Endothelial cell of umbilical vein (primary cell): ENCODE data around the gene RHOB. TPM values are rescaled to one million over a fixed set of nuclear protein-coding genes. Genes with fewer than 3 reads are reported as not detected.

Experiments
- BruUV-seq: library from RNA; stranded (reverse); fragments of 400-500 nt; replicated peaks from 2 replicates; lab custom pipeline; 2021; lab: Mats Ljungman, UMichigan
- CTCF ChIA-PET: fragments of 300-600, 350-600 bp; sonication (Branson Sonifier 250); formaldehyde crosslinking; loops from one replicate; lab custom pipeline; 2021; ENCODE audit warnings: antibody characterized with exemption, inconsistent platforms; lab: Charles Lee
- POLR2A ChIA-PET: fragments of 300-600, 350-600 bp; sonication (Branson Sonifier 250); formaldehyde crosslinking; loops from one replicate; lab custom pipeline; 2021; ENCODE audit warnings: antibody characterized with exemption, inconsistent platforms; lab: Charles Lee
- DNase-seq: peaks from one replicate; pipeline ENCODE4 v3.0.0-alpha.2; 2011; ENCODE audit warnings: low read depth, low spot score
- FAIRE-seq: peaks from 2 replicates; lab custom pipeline; 2011; peaks lifted over from hg19 to GRCh38; lab: Jason Lieb, UNC
- H2AFZ ChIP-seq: 2 replicates; pipeline ENCODE4 v1.6.0; 2012; ENCODE audit warnings: low read depth, low read length, control low read depth, inconsistent platforms
- H3K27ac ChIP-seq: 2 replicates; pipeline ENCODE4 v1.5.1; 2011; ENCODE audit warnings: low read depth, mild to moderate bottlenecking, control low read depth, low read length, moderate library complexity; ENCODE audit not compliant: insufficient read depth
- H3K27me3 ChIP-seq, 2 experiments: 2 replicates each; pipeline versions ENCODE4 v1.6.0 to v1.6.1; 2011; ENCODE audit warnings: low read length in 2 of 2, mixed read lengths in 1 of 2; ENCODE audit not compliant: control insufficient read depth in 2 of 2, insufficient read depth in 2 of 2
- H3K36me3 ChIP-seq, 2 experiments: 2 replicates in 1 of 2; 3 replicates in 1 of 2; pipeline ENCODE4 v1.5.1; 2011; ENCODE audit warnings: low read length in 2 of 2, mild to moderate bottlenecking in 1 of 2, moderate library complexity in 1 of 2; ENCODE audit not compliant: control insufficient read depth in 2 of 2, insufficient read depth in 2 of 2; ENCODE audit errors: extremely low read depth in 1 of 2
- H3K4me1 ChIP-seq: 3 replicates; pipeline ENCODE4 v1.5.1; 2011; ENCODE audit warnings: mild to moderate bottlenecking, low read length; ENCODE audit not compliant: control insufficient read depth, insufficient read depth; ENCODE audit errors: extremely low read depth
- H3K4me2 ChIP-seq: 2 replicates; pipeline ENCODE4 v1.6.1; 2011; ENCODE audit warnings: low read length, control low read depth, mixed read lengths; ENCODE audit not compliant: insufficient read depth
- H3K4me3 ChIP-seq, 3 experiments: fragments of 200-600 bp in 1 of 3; sonication (generic), shearing (Covaris generic) in 1 of 3; replicated peaks in 1 of 3; 2 replicates each; pipeline ENCODE4 v1.5.1; 2011 to 2016; ENCODE audit warnings: control low read depth in 3 of 3, low read length in 3 of 3, mild to moderate bottlenecking in 2 of 3, inconsistent platforms in 1 of 3, low read depth in 1 of 3, moderate library complexity in 1 of 3; ENCODE audit not compliant: insufficient read depth in 1 of 3
- H3K79me2 ChIP-seq: 2 replicates; pipeline ENCODE4 v1.6.0; 2012; ENCODE audit warnings: low read length, inconsistent platforms; ENCODE audit not compliant: control insufficient read depth, insufficient read depth
- H3K9ac ChIP-seq: replicated peaks from 2 replicates; pipeline ENCODE3; 2011; ENCODE audit warnings: low read length, control low read depth; ENCODE audit not compliant: insufficient read depth; ENCODE audit errors: extremely low read depth
- H3K9me1 ChIP-seq: replicated peaks from 3 replicates; pipeline ENCODE4 v1.6.0; 2011; ENCODE audit warnings: mild to moderate bottlenecking, low read length; ENCODE audit not compliant: control insufficient read depth, insufficient read depth; ENCODE audit errors: extremely low read depth
- H3K9me3 ChIP-seq: replicated peaks from 2 replicates; pipeline ENCODE4 v1.5.1; 2012; ENCODE audit warnings: low read length, inconsistent platforms; ENCODE audit not compliant: control insufficient read depth, insufficient read depth
- H4K20me1 ChIP-seq: replicated peaks from 2 replicates; pipeline ENCODE3; 2011; ENCODE audit warnings: mild to moderate bottlenecking, low read length; ENCODE audit not compliant: control insufficient read depth, insufficient read depth; ENCODE audit errors: extremely low read depth
- CTCF ChIP-seq, 2 donors: IDR thresholded peaks; 1 replicate in 1 of 2; 2 replicates in 1 of 2; pipeline ENCODE4 v1.5.1; 2011; ENCODE audit warnings: low read length in 2 of 2, mild to moderate bottlenecking in 2 of 2, moderate library complexity in 2 of 2, control low read depth in 1 of 2, inconsistent platforms in 1 of 2, low read depth in 1 of 2; ENCODE audit not compliant: insufficient read depth in 1 of 2; ENCODE audit errors: extremely low read depth in 1 of 2
- EZH2 ChIP-seq: IDR thresholded peaks from 2 replicates; pipeline ENCODE4 v1.6.1; 2012; ENCODE audit warnings: borderline replicate concordance, low read depth, mild to moderate bottlenecking, moderate library complexity, low read length, inconsistent platforms; ENCODE audit not compliant: severe bottlenecking
- GATA2 ChIP-seq: IDR thresholded peaks from 2 replicates; pipeline ENCODE4 v1.7.0; 2011; ENCODE audit warnings: low read depth, mild to moderate bottlenecking, moderate library complexity, mixed read lengths, low read length; ENCODE audit not compliant: insufficient read length, insufficient read depth
- JUN ChIP-seq: IDR thresholded peaks from 2 replicates; pipeline ENCODE4 v1.6.1; 2011; ENCODE audit warnings: borderline replicate concordance, low read depth; ENCODE audit not compliant: insufficient read length, insufficient read depth
- POLR2A ChIP-seq: IDR thresholded peaks from 2 replicates; pipeline ENCODE4 v1.6.1; 2012; ENCODE audit warnings: low read depth, mild to moderate bottlenecking, control low read depth, low read length
- POLR2AphosphoS5 ChIP-seq: IDR thresholded peaks from 2 replicates; pipeline ENCODE4 v1.6.1; 2012; ENCODE audit warnings: low read depth, mild to moderate bottlenecking, control low read depth, low read length, moderate library complexity; ENCODE audit not compliant: insufficient read depth
- dilution Hi-C: fragments of 300-500 bp; cut with MboI; formaldehyde crosslinking; loops from one replicate; pipeline ENCODE4 v1.15.0; 2019; ENCODE audit warnings: low sequenced_read_pairs; ENCODE audit not compliant: extremely low pct_ligation_motif_present
- intact Hi-C: fragments of 100-400 bp; cut with micrococcal nuclease; formaldehyde crosslinking; loops from one replicate; pipeline ENCODE4 v1.10.0; 2022
- polyA plus RNA-seq, 4 experiments: library from polyadenylated mRNA; depleted of rRNA in 3 of 4; stranded (reverse) in 3 of 4; unstranded in 1 of 4; fragments of >200 nt; gene quantifications; 2 replicates each; pipeline versions ENCODE4 v1.2.1 to v1.2.3, GENCODE V29; 2011 to 2012; ENCODE audit warnings: missing spikeins in 1 of 4
- total RNA-seq: library from RNA; stranded (reverse); gene quantifications from 2 replicates; pipeline ENCODE4 v1.2.3, GENCODE V29; 2021

Gene RHOB
- total and polyA plus RNA-seq, 2 donors (not counting 3 experiments of a cell fraction or from before 2014, with no cell fraction given) = 830 to 1,101 TPM

- POLR2A ChIA-PET = interaction anchor here (1.4 to 1.6 kb wide), 2 partner anchors 8 to 114 kb away, joined by 3 to 5 read pairs; partner anchors contain the start of gene RHOB
- no peaks in the 10 kb centered on the region for H3K4me1 ChIP-seq
- H3K9me3 ChIP-seq = no peaks in the 10 kb centered on the region
- no peaks in the 10 kb centered on the region for H3K79me2 ChIP-seq
- H3K9ac ChIP-seq = no peak overlapping the region
- H2AFZ ChIP-seq = no peak overlapping the region
- no peaks in the 10 kb centered on the region for H3K36me3 ChIP-seq
- H3K27me3 ChIP-seq = no peaks in the 10 kb centered on the region
- no peak overlapping the region for H3K4me2 ChIP-seq
- no peak for TF ChIP-seq EZH2
- TF ChIP-seq POLR2AphosphoS5 = no peak
- no peak for TF ChIP-seq CTCF (IDR thresholded peaks at IDR 0.05; ENCODE audit: extremely low read depth in 1 of 2, insufficient read depth in 1 of 2, low read depth in 1 of 2, low read length in 2 of 2)
- no peak for TF ChIP-seq GATA2
- no peak for TF ChIP-seq POLR2A
- no peak for TF ChIP-seq JUN
- no peak overlapping the region for H3K27ac ChIP-seq
- CTCF ChIA-PET = interaction anchor here (0.7 to 1.8 kb wide), 5 partner anchors 11 to 181 kb away, joined by 3 to 5 read pairs (median 4); no protein-coding TSS in a partner anchor
- no peak for DNase-seq
- no peaks in the 10 kb centered on the region for H3K9me1 ChIP-seq
- no peaks in the 10 kb centered on the region for H4K20me1 ChIP-seq
- no TSS peak for BruUV-seq
- FAIRE-seq = no peak
- intact Hi-C loops = no loop called here
- no peak overlapping the region for H3K4me3 ChIP-seq
- dilution Hi-C loops = no loop called here
Observed at GRCh38 chr2:20455076-20455587, 8.3 kb downstream of the RHOB start.
